Cortex of kidney (tissue), 1 donor: ENCODE data around the gene FGF14.

Source experiments
- DNase-seq: peaks from one replicate; lab custom pipeline; 2025; lab: John Stamatoyannopoulos, UW

The FGF14 gene

DNA sequence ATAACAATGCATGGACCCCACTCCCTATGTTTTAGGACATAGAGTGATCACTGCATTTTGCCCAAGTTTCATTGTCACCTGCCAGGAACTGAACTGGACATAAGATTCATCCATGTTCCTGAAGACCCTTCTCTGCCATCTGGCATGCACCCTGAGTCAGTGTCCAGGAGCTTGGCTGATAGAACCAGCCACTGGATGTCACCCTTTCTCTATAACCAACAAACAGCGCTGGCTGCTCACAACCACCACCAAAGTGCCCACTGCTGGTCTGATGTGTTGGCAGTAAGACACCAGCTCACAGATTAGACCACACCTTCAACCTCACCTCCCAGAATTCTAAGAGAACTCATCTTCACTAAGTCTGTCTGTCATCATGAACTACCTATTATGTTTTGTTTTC is 616.0 kb downstream of the FGF14 start:
- no peak for DNase-seq

DNA sequence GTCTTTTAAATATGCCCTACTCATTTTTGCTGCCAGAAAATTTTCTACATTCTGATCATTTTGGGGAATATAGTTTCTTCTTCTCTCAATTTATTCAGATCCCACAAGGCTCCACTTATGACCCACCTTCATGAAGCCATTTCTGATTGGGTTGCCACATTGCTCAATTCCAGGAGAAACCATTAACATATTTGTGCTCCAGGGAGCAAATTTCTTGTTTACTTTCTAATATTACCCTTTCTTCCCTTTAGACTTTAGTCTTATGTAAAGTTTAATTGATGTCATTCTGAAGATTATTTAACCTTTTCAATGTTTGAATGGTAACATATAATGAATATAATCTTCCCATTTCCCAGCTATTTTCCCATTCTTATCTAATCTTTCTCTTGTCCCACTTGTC is 617.5 kb downstream of the FGF14 start:
- no peak for DNase-seq

DNA sequence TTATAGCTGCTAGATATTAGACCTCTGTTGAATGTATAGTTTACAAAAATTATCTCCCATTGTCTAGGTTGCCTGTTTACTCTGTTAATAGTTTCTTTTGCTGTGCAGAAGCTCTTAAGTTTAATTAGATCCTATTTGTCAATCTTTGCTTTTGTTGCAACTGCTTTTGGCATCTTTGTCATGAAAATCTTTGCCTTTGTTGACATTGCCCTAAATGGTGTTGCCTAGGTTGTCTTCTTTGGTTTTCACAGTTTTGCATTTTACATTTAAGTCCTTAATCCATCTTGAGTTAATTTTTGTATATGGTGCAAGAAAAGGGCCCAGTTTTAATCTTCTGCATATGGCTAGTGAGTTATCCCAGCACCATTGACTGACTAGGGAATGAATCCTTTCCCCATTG is 618.3 kb downstream of the FGF14 start:
- DNase-seq: no peak

DNA sequence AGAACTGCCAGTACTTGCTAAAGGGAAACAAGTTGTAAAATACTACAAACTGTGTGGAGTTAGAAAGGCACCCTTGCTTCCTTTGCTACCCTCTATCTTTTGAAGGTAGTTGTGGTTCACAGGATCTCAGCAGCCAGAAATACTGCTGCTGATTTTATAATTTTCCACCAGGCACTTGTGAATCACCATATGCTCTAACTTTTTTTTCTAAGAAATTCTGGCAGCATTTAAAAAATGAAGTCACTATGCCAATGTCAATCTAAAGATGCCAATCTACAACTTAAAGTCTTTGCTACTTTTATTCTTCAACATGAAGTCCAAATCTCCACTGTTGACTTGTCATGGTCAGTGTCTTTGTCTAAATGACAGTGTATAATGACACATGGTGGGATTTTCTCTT is 621.6 kb downstream of the FGF14 start:
- no peak for DNase-seq

DNA sequence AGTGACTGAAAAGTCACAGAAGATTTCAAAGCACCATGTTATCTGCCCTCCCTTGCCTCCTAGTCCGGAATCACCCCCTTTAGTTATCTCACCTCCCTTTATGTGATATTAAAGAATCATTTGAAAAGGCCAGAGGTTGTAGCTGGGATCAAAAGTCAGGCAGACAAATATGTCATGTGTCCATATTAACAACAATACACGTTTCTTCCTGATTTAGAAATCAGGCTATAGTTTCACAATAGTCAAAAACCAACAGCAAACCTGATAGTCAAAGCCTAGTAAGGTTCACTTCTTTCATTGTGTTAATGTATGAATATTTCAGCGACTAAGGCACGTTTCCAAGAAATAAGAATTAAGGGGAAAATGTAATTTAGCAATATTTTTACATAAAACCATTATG is 622.7 kb downstream of the FGF14 start:
- DNase-seq: no peak

DNA sequence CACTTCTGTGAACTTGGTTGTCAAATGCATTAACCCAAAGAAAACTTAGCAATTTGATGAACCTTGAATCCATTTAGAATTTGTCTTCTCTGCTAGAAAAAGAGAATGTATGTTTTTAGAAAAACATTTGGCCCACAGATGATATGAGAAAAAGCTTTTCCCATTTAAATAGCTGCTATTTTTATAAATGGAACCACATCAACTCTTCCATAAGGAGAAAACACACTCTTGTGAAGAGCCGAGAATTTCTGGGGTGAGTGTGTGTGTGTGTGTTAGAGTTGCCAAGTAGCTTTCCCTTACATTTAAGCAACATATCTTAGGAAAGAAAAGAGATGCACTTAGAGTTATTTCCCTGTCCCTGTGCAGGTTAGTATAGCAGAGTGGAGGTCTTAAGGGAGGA is 626.6 kb downstream of the FGF14 start:
- DNase-seq: no peak

DNA sequence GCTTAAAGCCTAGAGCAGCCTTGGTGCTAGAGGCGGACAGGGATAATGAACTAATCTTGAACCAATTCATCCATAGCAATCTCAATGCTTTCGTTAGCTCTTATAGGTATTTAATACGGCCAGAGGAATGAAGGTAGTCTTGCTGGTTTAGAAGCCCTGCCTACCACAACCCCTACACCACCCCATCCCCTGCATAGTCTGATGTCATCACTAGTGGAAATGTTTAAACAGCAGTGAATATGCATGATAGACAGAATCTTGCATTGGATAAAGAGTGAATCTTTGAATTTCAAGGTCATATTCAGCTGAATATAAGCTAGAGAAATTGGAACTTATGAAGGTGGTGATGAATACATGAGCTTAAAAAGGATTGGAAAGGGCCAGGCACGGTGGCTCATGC is 627.5 kb downstream of the FGF14 start:
- no peak for DNase-seq

DNA sequence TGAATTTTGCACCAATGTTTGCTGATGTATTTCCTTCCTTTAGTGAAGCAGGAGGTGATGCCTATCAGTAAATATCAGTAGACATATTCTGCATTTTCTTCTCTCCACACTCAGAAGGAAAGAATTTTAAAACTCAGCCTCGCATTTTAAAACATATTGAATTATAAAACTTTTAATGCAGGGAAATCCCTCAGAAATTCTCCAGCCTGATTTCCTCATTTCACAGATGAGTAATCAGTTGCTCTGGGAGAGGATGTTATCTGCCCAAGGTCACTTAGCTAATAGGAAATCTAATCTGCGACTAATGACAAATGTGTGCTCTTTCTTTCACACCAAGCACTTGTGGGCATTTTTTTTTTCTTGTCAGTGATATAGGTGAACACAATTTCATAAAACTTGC is 628.8 kb downstream of the FGF14 start:
- no peak for DNase-seq

DNA sequence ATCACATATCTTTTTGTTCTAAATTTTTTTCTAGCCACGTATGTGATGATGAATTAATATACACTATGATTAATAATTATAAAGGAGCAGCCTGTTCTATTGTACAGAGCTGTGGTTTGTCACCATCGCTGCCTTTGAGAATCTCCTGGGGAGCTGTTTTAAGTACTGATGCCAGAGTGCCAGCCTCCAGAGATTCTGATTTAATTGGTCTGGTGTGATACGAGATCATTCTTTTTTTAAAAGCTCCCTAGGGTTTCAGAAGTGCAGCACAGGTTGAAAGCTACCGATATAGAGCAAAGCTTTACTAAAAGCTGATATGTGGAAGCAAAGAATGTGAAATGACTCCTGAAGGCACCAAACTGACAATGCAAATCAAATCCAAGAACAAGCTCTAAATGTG is 634.7 kb downstream of the FGF14 start:
- DNase-seq: no peak

DNA sequence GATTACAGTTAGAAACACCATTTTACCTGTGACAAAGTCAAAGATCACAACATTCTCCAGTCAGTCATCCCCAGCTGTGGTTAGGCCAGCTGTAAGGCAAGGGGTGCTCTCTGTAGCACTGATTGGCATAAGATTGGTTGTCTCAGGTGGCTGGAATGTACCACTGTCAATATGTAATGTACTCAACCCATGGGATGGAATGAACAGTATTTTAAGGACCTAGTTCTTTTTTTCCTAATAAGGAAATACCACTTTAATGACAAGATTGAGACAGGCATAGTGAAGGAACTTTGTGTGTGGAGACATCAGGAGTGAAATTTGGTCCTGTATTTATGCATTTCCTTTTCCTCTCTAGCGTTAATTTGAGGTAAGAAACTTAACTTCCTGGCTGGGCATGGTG is 638.7 kb downstream of the FGF14 start:
- DNase-seq: no peak

DNA sequence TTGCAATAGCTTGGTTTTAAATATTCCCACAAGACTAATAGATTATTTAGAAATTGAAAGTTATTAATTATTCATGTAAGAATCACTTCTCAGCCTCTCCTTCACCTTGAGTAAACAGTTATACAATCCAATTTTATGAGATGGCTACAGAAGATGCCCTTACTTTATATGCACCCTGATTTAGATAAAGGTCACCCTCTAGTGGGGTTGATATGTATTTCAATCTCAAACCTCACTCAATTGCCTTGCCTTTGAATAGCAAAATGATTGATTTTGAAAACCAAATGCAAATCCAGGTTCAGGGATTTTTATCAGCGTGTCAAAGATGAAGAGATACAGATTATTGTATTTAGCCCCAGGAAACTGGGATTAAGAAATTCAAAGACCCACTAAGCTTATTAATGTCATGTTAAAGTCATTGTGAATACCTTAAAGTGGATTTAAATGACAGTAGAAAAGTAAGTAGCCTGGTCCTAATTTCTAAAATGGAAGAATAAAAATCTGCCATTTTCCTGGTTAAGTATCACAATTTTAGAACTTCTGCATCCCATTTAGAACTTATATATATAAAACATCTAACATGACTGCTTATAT is 644.3 kb downstream of the FGF14 start:
- no peak for DNase-seq

DNA sequence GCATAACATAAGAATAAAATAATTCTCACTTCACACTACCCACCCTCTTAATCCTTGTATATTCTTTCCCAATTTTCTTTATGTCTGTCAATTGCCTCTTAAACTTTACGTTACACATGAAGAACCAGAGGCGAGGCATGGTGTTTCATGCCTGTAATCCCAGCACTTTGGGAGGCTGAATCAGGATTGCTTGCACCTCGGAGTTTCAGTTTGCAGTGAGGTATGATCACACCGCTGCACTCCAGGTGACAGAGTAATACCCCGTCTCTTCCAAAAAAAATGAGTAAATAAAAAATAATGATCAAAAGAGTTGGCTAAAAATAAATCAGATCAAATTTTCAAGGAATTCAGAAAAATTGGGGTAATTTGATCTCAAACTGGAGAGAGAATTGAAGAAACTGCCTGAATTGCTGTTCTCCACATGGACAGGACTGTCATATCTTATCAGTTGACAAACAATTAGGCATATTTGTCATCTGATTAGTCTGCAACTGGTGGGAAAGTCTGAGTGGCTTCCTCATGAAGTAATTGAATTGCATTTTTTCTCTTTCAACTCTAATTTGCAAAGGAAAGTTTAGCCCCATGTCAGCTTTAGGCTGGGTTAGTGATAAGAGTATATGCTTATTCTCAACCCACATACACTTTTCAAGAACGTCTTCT is 646.5 kb downstream of the FGF14 start:
- DNase-seq: no peak

DNA sequence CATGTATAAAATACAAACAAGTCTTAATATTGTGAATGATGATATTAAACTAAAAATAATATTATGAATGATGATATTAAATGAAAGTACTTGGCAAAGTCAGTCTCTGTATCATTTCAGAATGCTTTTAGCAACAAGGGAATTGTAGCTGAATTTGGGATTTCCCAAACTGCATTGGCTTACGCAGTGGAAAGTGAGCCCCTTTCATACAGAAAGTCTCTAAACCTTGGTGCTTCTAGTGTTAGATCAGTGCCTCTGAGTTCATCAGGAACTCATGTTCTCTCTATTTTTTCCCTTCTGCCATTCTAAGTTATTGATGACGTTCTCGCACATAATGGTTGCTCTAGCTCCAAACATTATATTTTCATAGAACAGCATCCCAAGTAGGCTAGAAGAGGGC is 649.4 kb downstream of the FGF14 start:
- no peak for DNase-seq

DNA sequence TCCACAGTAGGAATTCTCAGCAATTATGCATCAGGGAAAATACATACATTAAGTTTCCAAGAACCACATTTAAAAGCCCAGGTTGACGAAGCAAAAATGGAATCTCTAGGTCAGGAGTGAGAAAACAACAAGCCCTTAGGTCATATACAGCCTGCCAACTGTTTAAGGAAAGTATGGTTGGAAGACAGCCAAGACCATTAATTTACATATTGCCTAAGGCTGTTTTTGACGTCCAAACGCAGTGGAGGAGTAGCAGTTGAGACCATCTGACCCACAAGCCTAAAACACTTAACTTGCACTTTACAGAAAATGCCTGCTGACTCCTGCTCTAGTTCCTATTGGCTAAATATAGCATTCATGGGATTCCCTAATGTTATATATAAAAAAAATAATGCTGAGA is 650.4 kb downstream of the FGF14 start:
- DNase-seq: no peak

DNA sequence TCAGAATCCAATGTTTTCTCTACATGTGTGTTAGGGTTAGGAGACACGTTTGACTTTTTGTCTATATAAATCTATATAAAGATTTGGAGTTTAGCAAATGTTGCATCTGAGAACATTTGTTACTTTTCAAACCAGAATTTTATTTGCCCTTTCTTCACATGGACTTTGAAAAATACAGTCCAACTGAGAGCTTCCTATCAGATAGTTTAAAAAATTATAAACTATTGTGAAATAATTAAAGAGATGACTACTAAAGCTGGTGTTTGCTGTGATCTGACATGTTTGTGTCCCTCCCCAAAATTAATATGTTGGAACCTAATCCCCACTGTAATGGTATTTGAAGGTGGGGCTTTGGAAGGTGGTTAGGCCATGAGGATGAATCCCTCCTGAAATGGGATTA is 652.3 kb downstream of the FGF14 start:
- DNase-seq: no peak

DNA sequence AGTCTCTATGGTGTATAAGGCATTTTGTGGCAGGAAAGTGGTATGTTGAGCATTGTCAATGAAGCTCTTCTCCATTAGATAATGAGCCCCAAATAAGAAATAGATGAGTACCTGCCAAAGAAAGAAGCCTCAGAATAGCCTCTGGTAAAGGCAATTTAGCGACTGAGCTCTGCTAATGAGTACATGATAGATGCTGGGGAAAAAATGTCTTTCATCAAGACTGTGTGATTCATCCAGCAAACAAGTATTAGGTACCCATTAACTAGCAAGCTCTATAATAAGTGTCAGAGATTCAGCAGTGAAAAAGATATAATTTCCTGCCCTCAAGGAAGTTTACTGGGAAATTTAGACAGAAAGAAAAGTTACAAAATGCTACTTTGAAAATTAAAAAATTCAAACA is 654.8 kb downstream of the FGF14 start:
- no peak for DNase-seq

DNA sequence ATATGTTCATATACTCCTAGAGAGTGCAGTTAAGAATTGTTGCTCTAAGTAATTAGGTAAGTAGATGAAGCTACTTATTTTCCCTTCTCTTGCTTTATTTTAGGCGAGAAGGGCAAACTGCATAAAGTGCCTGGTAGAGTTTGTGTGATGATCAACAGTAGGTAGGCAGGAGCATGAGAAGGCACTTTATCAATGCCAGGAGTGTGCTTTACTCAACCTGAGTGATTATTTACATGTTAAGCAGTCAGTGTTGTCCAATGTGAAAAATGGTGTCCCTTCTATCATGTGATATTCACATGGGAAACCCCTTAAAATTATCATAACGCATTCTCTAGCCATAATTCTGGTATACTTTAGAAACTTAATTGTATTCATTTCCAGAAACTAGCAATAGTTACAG is 655.3 kb downstream of the FGF14 start:
- no peak for DNase-seq

DNA sequence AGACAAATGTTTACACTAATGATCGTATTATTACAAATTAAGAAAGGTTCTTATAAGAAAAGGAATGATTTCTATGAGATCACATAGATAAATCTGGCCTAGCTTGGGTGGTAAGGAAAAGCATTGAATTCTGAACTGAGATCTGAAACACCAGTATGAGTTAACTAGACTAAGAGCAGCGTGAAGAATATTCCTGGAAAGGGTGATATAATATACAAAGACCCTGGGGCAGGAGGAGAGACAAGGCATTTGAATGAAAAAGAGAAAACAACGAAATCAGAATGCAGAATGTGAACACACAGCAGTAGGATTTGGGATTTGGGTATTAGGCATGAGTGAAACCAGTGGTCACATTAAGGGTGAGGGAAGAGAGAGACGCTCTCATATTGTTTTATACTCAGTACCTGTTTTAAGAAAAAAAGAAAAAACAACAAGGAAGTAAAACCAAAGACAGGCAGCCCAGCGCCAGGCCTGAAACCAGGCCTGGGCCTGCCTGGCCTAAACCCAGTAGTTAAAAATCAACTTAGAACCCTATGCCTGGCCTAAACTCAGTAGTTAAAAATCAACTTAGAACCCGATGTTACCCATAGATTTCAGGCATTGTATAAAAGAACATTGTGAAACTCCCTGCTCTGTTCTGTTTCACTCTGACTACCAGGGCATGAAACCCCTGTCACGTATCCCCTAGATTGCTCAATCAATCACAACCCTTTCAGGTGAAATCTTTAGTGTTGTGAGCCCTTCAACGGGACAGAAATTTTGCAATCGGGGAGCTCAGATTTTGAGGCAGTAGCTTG is 662.3 kb downstream of the FGF14 start:
- DNase-seq: no peak

DNA sequence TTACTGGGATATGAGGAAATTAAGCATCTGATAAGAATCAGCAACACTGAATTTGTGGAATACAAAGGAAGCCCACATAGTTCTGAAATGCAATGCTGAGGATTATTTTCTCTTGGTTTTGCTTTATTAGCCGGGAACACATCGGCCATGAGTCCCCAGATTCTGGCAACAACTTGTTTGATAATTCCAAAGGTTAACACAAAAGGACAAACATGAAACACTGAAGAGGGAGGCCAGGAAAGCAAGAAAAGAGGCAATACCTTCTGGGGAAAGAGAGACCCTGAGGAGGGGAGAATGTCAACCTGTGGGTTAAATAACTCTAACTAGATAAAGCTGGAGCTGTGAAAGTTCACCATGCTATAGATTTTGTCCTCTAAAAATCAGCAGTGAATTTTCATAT is 663.5 kb downstream of the FGF14 start:
- DNase-seq: no peak

DNA sequence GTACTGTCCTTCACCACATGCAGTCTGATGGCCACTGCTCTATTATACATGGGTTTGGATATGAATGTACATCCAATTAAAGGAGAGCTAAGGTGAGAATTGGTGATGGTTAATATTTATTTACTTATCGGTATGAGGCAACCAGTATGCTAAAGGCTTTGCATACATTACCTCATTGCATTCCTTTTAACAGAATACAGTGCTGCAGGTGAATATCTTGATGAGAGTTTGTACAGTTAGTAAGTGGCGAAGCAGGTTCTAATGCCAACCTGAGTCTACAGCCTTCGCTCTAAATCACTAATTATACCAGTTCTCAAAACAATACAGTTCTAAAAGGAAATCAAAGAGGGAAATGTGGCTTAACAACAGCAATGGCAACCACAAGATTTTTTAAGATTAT is 665.3 kb downstream of the FGF14 start:
- no peak for DNase-seq

DNA sequence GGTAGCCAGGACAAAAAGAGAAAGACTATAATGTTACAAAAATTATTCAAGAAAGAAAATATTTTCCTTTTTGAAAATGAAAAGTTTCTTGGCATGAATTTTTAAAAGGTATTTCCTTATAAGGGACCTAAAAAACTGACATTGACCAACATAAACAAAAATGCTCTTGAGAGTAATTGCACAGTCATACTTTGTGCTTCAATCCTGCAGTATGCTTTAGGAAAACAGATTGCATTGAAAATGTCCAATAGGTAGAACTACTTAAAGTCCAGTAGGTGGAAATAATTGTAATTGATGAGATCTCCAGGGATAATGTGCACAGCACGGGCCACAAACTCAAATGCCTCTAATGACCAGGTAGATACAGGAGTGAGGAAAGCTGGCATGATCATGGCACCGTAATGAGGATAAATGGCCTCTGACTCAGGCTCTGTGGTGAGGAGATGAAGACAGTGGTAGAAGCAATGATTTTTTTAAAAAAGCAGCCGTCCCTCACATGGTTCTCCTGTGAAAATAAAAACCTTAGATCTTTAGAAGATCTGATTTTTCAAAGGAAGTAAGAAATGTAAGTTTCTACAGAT is 671.3 kb downstream of the FGF14 start:
- no peak for DNase-seq

DNA sequence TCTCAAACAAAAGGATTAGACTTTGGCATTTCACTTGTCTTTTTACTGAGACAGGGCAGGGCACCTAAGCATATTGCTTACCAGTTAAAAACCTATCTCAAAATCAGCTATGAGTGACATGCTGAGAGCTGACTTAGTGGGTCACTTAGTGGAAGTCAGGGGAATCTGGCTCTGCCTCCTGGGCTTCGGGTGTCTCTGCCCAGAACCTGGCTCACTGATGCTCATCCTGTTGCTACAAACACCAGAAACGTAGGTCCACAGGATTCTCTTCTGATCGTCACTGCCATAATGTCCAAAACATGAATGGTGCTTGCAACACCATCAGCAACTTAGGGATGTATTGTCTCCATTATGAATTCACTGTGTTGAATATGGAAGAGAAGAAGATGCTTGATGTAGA is 673.2 kb downstream of the FGF14 start:
- no peak for DNase-seq

DNA sequence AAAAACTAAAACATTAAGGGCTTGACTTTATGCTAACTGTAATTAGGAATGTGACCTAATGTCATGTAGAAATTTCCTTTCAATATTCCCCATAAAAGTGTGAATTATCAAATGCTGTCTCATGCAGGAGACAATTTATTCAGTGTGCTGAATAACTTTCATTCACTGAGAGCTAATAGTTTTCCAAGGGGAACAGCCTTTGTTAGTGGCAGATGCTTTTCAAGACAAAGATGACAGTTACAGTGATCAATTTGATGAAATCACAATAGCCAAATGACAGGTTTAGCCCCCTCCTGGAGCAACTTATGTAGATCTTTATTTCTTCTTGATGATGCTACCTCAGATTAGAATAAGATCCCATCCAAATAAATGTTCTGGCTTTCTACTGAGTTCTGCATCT is 673.8 kb downstream of the FGF14 start:
- no peak for DNase-seq
